Activated naive CD4-positive, alpha-beta T cell treated with anti-CD3 and anti-CD28 coated beads, Interleukin-2, amount 10 ng/mL, durations not matched to agents 5 hours and 36 hours (primary cell): ENCODE results near the gene ASPHD2. TPM values are rescaled to one million over a fixed set of nuclear protein-coding genes. Genes with fewer than 3 reads are reported as not detected.

Experiments used
- total RNA-seq, 2 experiments: library from RNA; stranded (reverse); gene quantifications; one replicate each; pipeline ENCODE4 v1.2.3, GENCODE V29; 2021

ASPHD2 gene, protein sequence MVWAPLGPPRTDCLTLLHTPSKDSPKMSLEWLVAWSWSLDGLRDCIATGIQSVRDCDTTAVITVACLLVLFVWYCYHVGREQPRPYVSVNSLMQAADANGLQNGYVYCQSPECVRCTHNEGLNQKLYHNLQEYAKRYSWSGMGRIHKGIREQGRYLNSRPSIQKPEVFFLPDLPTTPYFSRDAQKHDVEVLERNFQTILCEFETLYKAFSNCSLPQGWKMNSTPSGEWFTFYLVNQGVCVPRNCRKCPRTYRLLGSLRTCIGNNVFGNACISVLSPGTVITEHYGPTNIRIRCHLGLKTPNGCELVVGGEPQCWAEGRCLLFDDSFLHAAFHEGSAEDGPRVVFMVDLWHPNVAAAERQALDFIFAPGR
- total RNA-seq, result 1 to 10 TPM; 8.6 to 8.8 TPM

GRCh38 chr22:26428515-26429457 is at the start of gene ASPHD2:
Gene ASPHD2, plus strand, starts transcription at chr22:26429260. Its CDS starts 4,356 bp downstream, at chr22:26433616.

GRCh38 chr22:26483439-26484359 is 54.6 kb downstream of the ASPHD2 start, which contains the start of the genes HPS4 and SRRD:
Gene HPS4, minus strand, starts transcription at chr22:26483783. Its CDS starts 2,021 bp downstream, at chr22:26481762.
Gene SRRD, plus strand, starts transcription at chr22:26483877. Its CDS starts 14 bp downstream, at chr22:26483891.

Other genes with a start within 250 kb of the ASPHD2 start
- gene HPS4, start 54.5 kb downstream of the ASPHD2 start, total RNA-seq, result 10 to 100 TPM; 33.3 to 35.1 TPM
- 10 to 100 TPM; 14.7 to 18.0 TPM for gene SRRD, start 54.6 kb downstream of the ASPHD2 start, total RNA-seq
- 10 to 100 TPM; 50.0 to 52.8 TPM for gene TFIP11, start 83.2 kb downstream of the ASPHD2 start, total RNA-seq
- gene TPST2, start 160.9 kb downstream of the ASPHD2 start, total RNA-seq, result 10 to 100 TPM; 30.7 to 31.3 TPM
- not detected for gene CRYBB1, start 188.8 kb downstream of the ASPHD2 start, total RNA-seq
- gene CRYBA4, start 192.7 kb downstream of the ASPHD2 start, total RNA-seq, result not detected
- 10 to 100 TPM; 72.7 to 82.3 TPM for gene MIAT, start 228.3 kb downstream of the ASPHD2 start, total RNA-seq